Activated naive CD8-positive, alpha-beta T cell treated with anti-CD3 and anti-CD28 coated beads for 36 hours (primary cell): ENCODE results near the gene GPRC5B. TPM values are rescaled to one million over a fixed set of nuclear protein-coding genes. Genes with fewer than 3 reads are reported as not detected.

ENCODE experiments used
- DNase-seq: peaks from one replicate; pipeline ENCODE4 v3.0.0; 2021
- H3K27ac Mint-ChIP-seq: one replicate; pipeline ENCODE4 v1.8.0; 2022; ENCODE audit warnings: mild to moderate bottlenecking, moderate library complexity, mixed read lengths
- H3K27me3 Mint-ChIP-seq: one replicate; pipeline ENCODE4 v1.8.0; 2022; ENCODE audit warnings: mild to moderate bottlenecking, mixed read lengths
- H3K36me3 Mint-ChIP-seq: one replicate; pipeline ENCODE4 v1.8.0; 2021; ENCODE audit warnings: mild to moderate bottlenecking, mixed read lengths
- H3K4me1 Mint-ChIP-seq: one replicate; pipeline ENCODE4 v1.8.0; 2021; ENCODE audit warnings: mixed read lengths
- H3K4me3 Mint-ChIP-seq: one replicate; pipeline ENCODE4 v1.8.0; 2022; ENCODE audit warnings: mild to moderate bottlenecking, moderate library complexity, mixed read lengths
- H3K9me3 Mint-ChIP-seq: one replicate; pipeline ENCODE4 v1.8.0; 2022; ENCODE audit warnings: mixed read lengths
- total RNA-seq, 2 experiments: library from RNA; stranded (reverse); gene quantifications; one replicate each; pipeline ENCODE4 v1.2.3, GENCODE V29; 2021

GPRC5B gene
- total RNA-seq, 2 experiments from 2014 or later: 0.14 to 0.30 TPM

DNA sequence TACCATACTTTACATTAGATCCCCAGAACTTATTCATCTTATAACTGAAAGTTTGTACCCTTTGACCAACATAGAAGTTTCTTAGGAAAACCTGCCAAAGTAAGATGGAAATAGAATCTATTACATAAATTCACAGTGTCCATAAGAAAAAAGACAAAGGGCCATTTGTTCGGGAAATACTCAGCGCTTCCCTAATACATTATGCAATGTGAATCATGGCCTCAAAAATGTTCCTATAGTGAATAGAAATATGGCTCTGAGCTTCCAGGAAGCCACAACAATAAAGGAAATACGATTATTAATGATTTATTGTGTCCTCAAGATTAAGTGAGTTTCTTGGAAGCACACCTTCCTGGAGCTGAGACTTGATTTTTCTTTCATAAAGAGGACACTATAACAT lies 51.5 kb downstream of the GPRC5B start:
- Mint-ChIP-seq H3K27ac (no peak overlapping the region), H3K4me3 (no peak overlapping the region), H3K27me3 (no peaks in the 10 kb centered on the region), H3K4me1 (no peaks in the 10 kb centered on the region), H3K36me3 (no peaks in the 10 kb centered on the region), H3K9me3 (no peaks in the 10 kb centered on the region)
- no peak for DNase-seq

- H3K9me3 Mint-ChIP-seq: no peaks in the 10 kb centered on the region
- H3K27me3 Mint-ChIP-seq: no peaks in the 10 kb centered on the region
Observed at GRCh38 chr16:19831678-19832077, 53.0 kb downstream of the GPRC5B start.

GRCh38 chr16:19830902-19831560 lies 53.6 kb downstream of the GPRC5B start:
- H3K36me3 Mint-ChIP-seq: peaks cover 3% of the 10 kb centered on the region
- H3K4me3 Mint-ChIP-seq: no peak overlapping the region
- no peak overlapping the region for H3K27ac Mint-ChIP-seq
- H3K9me3 Mint-ChIP-seq: no peaks in the 10 kb centered on the region
- H3K4me1 Mint-ChIP-seq: no peaks in the 10 kb centered on the region
- no peak for DNase-seq
- H3K27me3 Mint-ChIP-seq: no peaks in the 10 kb centered on the region

More at GRCh38 chr16:19831678-19832077, 53.0 kb downstream of the GPRC5B start:
- Mint-ChIP-seq H3K36me3 (peaks cover 3% of the 10 kb centered on the region), H3K4me1 (no peaks in the 10 kb centered on the region), H3K27ac (no peak overlapping the region), H3K4me3 (no peak overlapping the region)
- DNase-seq: no peak

DNA sequence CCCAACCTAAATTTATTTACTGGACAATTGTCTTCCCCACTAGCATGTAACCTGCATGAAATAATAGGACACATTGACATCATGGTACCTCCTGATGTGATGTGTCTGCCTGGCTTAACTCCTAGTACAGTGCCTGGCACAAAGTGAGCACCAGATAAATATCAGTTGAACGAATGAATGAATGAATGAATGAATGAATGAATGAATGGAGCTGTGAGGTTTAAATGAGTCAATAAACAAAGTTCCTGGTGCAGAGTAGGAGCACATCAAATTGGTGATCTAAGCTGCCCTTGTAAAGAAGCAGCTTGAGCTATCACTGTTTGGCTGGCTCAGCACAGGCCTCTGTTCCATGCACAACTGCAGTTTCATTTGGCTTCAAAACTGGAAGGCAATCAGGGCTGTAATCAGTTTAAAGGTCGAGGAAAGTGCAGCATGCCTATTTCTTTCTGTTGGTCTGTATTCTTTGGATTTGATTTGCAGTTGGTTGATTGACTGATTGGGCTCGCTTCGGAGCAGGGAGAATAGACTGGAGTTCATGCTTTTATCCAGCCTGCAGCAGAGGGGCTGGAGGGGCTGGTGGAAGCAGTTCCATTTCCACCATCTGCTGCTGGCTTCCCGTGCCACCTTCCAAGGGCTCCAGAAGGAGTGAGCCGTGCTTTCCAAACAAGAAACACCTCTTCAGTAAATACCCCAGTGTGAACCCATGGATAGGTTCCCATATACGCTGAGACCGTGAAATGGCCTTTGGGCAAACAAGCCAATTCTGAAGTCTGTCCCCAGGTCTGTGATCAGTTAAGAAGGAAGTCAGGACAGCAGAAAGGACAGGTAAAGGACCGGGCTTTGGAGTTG lies 54.6 kb downstream of the GPRC5B start:
- Mint-ChIP-seq H3K4me1 (no peaks in the 10 kb centered on the region), H3K9me3 (no peaks in the 10 kb centered on the region), H3K27ac (no peak overlapping the region), H3K27me3 (no peaks in the 10 kb centered on the region), H3K36me3 (peaks cover 3% of the 10 kb centered on the region), H3K4me3 (no peak overlapping the region)
- no peak for DNase-seq

- H3K27ac Mint-ChIP-seq: no peak overlapping the region
- no peak for DNase-seq
- no peaks in the 10 kb centered on the region for H3K4me1 Mint-ChIP-seq
- no peaks in the 10 kb centered on the region for H3K9me3 Mint-ChIP-seq
- H3K36me3 Mint-ChIP-seq: peaks cover 3% of the 10 kb centered on the region
- H3K27me3 Mint-ChIP-seq: no peaks in the 10 kb centered on the region
- H3K4me3 Mint-ChIP-seq: no peak overlapping the region
Observed at GRCh38 chr16:19824216-19824615, 60.4 kb downstream of the GPRC5B start.

GRCh38 chr16:19823322-19823721 lies 61.3 kb downstream of the GPRC5B start:
- no peaks in the 10 kb centered on the region for H3K9me3 Mint-ChIP-seq
- no peak overlapping the region for H3K27ac Mint-ChIP-seq
- no peak for DNase-seq
- H3K36me3 Mint-ChIP-seq: peaks cover 3% of the 10 kb centered on the region
- H3K4me3 Mint-ChIP-seq: no peak overlapping the region
- no peaks in the 10 kb centered on the region for H3K4me1 Mint-ChIP-seq
- H3K27me3 Mint-ChIP-seq: no peaks in the 10 kb centered on the region

DNA sequence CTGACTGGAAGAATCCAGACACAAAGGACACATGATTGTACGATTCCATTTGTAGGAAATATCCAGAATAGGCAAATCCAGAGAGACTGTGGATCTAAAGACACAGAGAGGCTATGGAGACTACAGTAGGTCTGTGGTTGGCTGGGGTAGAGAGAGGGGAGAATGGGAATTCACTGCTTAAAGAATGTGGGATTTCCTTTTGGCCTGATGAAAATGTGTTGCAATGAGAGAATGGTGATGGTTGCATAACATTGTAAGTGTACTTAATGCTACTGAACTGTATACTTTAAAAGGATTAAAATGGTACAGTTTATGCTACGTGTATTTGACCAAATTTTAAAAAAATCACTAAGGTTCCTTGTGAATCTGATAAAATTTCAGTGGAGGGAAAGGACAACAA lies 62.1 kb downstream of the GPRC5B start:
- no peaks in the 10 kb centered on the region for H3K4me1 Mint-ChIP-seq
- H3K4me3 Mint-ChIP-seq: no peak overlapping the region
- DNase-seq: no peak
- H3K9me3 Mint-ChIP-seq: no peaks in the 10 kb centered on the region
- peaks cover 2% of the 10 kb centered on the region for H3K36me3 Mint-ChIP-seq
- no peak overlapping the region for H3K27ac Mint-ChIP-seq
- no peaks in the 10 kb centered on the region for H3K27me3 Mint-ChIP-seq

- Mint-ChIP-seq H3K27ac (no peak overlapping the region), H3K4me3 (no peak overlapping the region), H3K36me3 (peaks cover 2% of the 10 kb centered on the region), H3K9me3 (peaks cover 4% of the 10 kb centered on the region), H3K27me3 (no peaks in the 10 kb centered on the region), H3K4me1 (no peaks in the 10 kb centered on the region)
- DNase-seq: no peak
Observed at GRCh38 chr16:19817875-19818274, 66.8 kb downstream of the GPRC5B start.

- Mint-ChIP-seq H3K4me1 (no peaks in the 10 kb centered on the region), H3K36me3 (peaks cover 2% of the 10 kb centered on the region), H3K4me3 (no peak overlapping the region), H3K27me3 (no peaks in the 10 kb centered on the region), H3K27ac (no peak overlapping the region), H3K9me3 (peaks cover 4% of the 10 kb centered on the region)
- no peak for DNase-seq
Observed at GRCh38 chr16:19817122-19817521, 67.5 kb downstream of the GPRC5B start.

DNA sequence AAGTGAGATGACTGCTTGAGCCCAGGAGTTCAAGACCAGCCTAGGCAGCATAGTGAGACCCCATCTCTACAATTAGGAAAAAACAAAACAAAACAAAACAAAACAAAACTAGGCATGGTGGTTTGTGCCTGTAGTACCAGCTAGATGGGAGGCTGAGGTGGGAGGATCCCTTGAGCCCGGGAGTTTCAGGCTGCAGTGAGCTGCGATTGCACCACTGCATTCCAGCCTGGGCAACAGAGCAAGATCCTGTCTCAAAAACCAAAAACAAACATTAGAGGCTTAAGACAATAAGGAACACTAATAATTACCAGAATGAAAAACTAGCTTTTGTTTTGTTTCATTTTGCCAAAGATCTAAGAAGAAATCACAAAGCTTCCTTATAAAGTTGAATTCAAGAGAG lies 69.2 kb downstream of the GPRC5B start:
- peaks cover 4% of the 10 kb centered on the region for H3K9me3 Mint-ChIP-seq
- no peak for DNase-seq

GRCh38 chr16:19812986-19813385 lies 71.7 kb downstream of the GPRC5B start:
- Mint-ChIP-seq H3K27me3 (no peaks in the 10 kb centered on the region), H3K9me3 (peaks cover 4% of the 10 kb centered on the region), H3K4me1 (peaks cover 3% of the 10 kb centered on the region), H3K36me3 (peaks cover 2% of the 10 kb centered on the region), H3K27ac (no peak overlapping the region), H3K4me3 (no peak overlapping the region)
- no peak for DNase-seq

More for the DNA sequence above, 69.2 kb downstream of the GPRC5B start:
- peaks cover 2% of the 10 kb centered on the region for H3K36me3 Mint-ChIP-seq
- no peaks in the 10 kb centered on the region for H3K27me3 Mint-ChIP-seq
- no peak overlapping the region for H3K4me3 Mint-ChIP-seq
- H3K4me1 Mint-ChIP-seq: no peaks in the 10 kb centered on the region
- H3K27ac Mint-ChIP-seq: no peak overlapping the region

DNA sequence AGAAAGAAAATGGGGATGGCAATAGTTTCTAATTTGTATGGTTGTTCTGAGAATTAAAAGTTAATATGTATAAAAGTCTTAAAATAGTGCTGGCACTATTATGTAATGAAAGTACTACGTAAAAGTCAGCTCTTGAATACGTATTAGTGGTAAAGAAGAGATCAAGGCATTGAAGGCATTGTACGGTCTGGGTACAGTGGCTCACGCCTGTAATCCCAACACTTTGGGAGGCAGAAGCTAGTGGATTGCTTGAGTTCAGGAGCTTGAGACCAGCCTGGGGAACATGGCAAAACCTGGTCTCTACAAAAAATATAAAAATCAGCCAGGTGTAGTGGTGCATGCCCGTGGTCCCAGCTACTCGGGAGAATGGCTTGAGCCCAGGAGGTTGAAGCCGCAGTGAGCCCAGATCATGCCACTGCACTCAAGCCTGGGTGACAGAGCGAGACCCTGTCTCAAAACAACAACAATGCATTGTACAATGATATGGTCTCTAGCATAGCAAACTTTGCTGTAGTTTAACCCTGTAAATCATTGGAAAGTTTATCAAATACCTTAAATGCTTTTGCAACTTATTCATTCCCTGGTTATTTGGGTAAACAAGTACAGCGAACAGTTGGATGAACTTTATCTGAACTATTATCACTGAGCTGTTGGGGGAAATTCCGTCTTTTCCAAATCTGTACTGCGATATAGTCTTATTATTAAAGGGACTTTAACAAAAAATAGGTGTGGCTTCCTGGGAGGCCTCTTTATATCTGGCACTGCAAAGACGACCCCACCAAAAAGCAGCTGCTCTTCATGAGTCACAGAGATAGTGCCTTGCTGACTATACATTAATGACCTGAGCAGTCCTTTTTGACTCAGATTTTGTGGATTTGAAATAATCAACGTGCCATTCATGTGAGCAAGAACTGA lies 73.6 kb downstream of the GPRC5B start:
- Mint-ChIP-seq H3K27me3 (no peaks in the 10 kb centered on the region), H3K4me3 (no peak overlapping the region), H3K36me3 (peaks cover 2% of the 10 kb centered on the region), H3K4me1 (peaks cover 3% of the 10 kb centered on the region), H3K9me3 (peaks cover 4% of the 10 kb centered on the region), H3K27ac (no peak overlapping the region)
- DNase-seq: no peak

DNA sequence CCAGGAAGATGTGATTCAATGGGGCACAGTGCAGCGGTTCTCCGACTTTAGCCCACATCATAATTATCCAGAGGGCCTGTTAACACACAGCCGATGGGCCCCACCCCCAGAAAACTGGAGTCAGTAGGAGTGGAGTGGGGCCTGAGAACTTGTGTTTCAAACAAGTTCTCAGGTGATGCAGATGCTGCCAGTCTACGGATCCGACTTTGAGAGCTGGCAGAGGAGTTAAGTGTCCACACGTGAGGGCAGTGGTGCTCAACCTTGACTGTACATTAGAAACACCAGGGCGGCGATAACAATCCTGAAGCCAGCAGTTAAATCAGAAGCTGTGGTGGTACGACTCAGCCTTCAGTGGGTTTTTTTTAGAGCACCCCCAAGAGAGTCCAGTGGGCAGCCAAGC lies 75.0 kb downstream of the GPRC5B start:
- H3K4me1 Mint-ChIP-seq: peaks cover 9% of the 10 kb centered on the region

GRCh38 chr16:19809121-19809635 lies 75.5 kb downstream of the GPRC5B start:
- Mint-ChIP-seq H3K27me3 (no peaks in the 10 kb centered on the region), H3K4me3 (no peak overlapping the region), H3K36me3 (peaks cover 6% of the 10 kb centered on the region), H3K27ac (no peak overlapping the region), H3K9me3 (peaks cover 12% of the 10 kb centered on the region), H3K4me1 (peaks cover 13% of the 10 kb centered on the region)
- no peak for DNase-seq

More for the DNA sequence above, 75.0 kb downstream of the GPRC5B start:
- Mint-ChIP-seq H3K36me3 (peaks cover 6% of the 10 kb centered on the region), H3K4me3 (no peak overlapping the region), H3K27ac (no peak overlapping the region), H3K9me3 (peaks cover 12% of the 10 kb centered on the region), H3K27me3 (no peaks in the 10 kb centered on the region)
- DNase-seq: no peak
